IPS DF 6.9 (cell line): Measurements from ENCODE around the gene SF3B5.

Experiments used
- DNase-seq: peaks from one replicate; pipeline ENCODE4 v3.0.0-alpha.2; 2013; ENCODE audit warnings: low read depth, low spot score
- H3K27ac ChIP-seq: one replicate; pipeline ENCODE4 v1.5.1; 2013; ENCODE audit warnings: low read length, control low read depth
- H3K27me3 ChIP-seq: 2 replicates; pipeline ENCODE4 v1.6.1; 2013; ENCODE audit warnings: mild to moderate bottlenecking, low read length; ENCODE audit not compliant: control insufficient read depth, insufficient read depth
- H3K36me3 ChIP-seq: 2 replicates; pipeline ENCODE4 v1.6.1; 2013; ENCODE audit warnings: low read length; ENCODE audit not compliant: control insufficient read depth, insufficient read depth
- H3K4me1 ChIP-seq: 2 replicates; pipeline ENCODE4 v1.6.1; 2013; ENCODE audit warnings: low read length; ENCODE audit not compliant: control insufficient read depth, insufficient read depth
- H3K4me3 ChIP-seq: 2 replicates; pipeline ENCODE4 v1.5.1; 2013; ENCODE audit warnings: mild to moderate bottlenecking, low read length
- H3K9me3 ChIP-seq: 2 replicates; pipeline ENCODE4 v1.6.1; 2013; ENCODE audit warnings: low read length, inconsistent platforms; ENCODE audit not compliant: control insufficient read depth, insufficient read depth
- WGBS: extraction: QIAGEN DNeasy Blood & Tissue Kit; methylation state at CpG from one replicate; pipeline ENCODE4 v1.1.7; 2013; ENCODE audit warnings: mixed read lengths, missing lambda C conversion rate; ENCODE audit not compliant: insufficient read length, insufficient coverage; 5-methylcytosine and 5-hydroxymethylcytosine counted together

The SF3B5 gene

DNA sequence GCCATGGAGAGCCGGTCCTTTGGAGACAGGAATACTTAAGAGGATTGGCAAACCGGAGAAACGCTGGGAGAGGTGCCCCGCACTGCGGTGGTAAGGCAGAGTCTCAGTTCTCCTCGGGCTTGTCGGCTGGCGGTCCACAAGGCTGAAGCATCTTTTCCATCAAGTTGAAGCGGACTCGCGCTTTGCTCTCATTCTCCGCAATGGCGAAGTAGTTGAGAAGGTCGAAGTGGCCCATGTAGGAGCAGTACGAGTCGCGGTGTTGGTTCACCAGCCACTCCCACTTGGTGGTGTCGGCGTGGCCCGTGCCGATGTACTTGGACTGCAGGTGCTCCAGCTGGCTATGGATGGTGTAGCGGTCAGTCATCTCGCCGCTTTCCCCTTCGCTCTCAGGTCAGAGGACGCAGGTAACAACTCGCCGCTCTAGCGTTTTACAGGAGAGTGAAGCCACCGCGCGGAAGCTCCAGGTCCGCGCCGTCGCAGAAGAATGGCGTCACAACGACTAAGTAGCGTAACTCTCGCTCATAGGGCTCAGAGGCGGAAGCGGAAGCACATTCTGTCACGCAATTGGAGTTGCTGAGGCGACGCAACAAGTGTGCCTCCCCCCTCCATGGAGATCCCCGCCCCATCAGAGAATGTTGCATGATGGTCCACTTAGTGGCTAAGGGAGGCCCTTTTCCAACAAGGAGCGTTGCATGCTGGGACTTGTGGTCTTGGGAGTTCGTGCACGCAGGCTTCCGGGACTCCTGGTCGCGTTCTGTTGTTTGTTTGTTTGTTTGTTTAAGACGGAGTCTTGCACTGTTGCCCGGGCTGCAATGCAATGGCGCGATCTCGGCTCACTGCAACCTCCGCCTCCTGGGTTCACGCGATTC is at the start of gene SF3B5:
SF3B5 (minus strand) TSS at position 440 of the 869 bp plus-strand sequence; CDS start at position 364, 76 bp downstream.
- DNase-seq = peak; percentile 100
- H3K9me3 ChIP-seq = no peaks in the 10 kb centered on the region
- no peak within 1 kb of the TSS for H3K27ac ChIP-seq
- H3K27me3 ChIP-seq = no peaks in the 10 kb centered on the region
- no peaks in the 10 kb centered on the region for H3K4me1 ChIP-seq
- H3K36me3 ChIP-seq = no peaks in the 10 kb centered on the region
- peak within 1 kb of the TSS; percentile 89 for H3K4me3 ChIP-seq
- no CpG with 5 or more reads among the region's 60 CpGs for WGBS

GRCh38 chr6:144144996-144145395 is 49.6 kb upstream of the SF3B5 start:
- no peak for DNase-seq
- Histone ChIP-seq H3K36me3 (no peaks in the 10 kb centered on the region), H3K4me3 (no peak overlapping the region), H3K4me1 (no peaks in the 10 kb centered on the region), H3K27me3 (peaks cover 7% of the 10 kb centered on the region; the same call in 1 of the 2 replicates), H3K27ac (no peak overlapping the region), H3K9me3 (no peaks in the 10 kb centered on the region)
- no CpG with 5 or more reads among the region's 1 CpG for WGBS

DNA sequence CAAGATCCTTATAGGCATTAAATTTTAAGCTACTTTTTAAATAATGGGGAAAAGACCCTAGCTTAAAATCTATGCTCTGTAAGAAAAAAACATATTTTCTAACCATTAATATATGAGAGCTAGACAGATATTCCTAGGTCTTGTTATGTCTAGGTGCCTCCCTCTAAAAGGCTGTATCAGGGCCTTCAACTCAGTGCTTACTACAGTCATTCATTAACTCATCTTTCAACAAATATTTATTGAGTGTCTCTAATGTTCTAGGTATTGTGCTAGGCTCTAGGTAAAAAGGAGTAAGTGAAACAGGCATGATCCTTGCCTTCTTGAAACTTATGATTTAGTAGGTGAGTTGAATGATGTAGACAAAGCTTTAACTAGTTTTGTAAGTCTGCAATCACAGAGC is 48.5 kb upstream of the SF3B5 start:
- H3K36me3 ChIP-seq = no peaks in the 10 kb centered on the region
- DNase-seq = no peak

GRCh38 chr6:144143106-144143505 is 47.7 kb upstream of the SF3B5 start:
- no peaks in the 10 kb centered on the region for H3K36me3 ChIP-seq
- no peak for DNase-seq
- H3K27me3 ChIP-seq = no peaks in the 10 kb centered on the region; the same call in 1 of the 2 replicates
- no peak overlapping the region for H3K27ac ChIP-seq
- no peak overlapping the region for H3K4me3 ChIP-seq
- no peaks in the 10 kb centered on the region for H3K4me1 ChIP-seq
- no peaks in the 10 kb centered on the region for H3K9me3 ChIP-seq
- WGBS = no CpG with 5 or more reads among the region's 1 CpG

More for the DNA sequence above, 48.5 kb upstream of the SF3B5 start:
- Histone ChIP-seq H3K4me3 (no peak overlapping the region), H3K4me1 (no peaks in the 10 kb centered on the region), H3K9me3 (no peaks in the 10 kb centered on the region), H3K27ac (no peak overlapping the region), H3K27me3 (no peaks in the 10 kb centered on the region; the same call in 1 of the 2 replicates)

GRCh38 chr6:144141470-144141869 is 46.1 kb upstream of the SF3B5 start:
- H3K27ac ChIP-seq = no peak overlapping the region
- no peak overlapping the region for H3K4me3 ChIP-seq
- H3K9me3 ChIP-seq = no peaks in the 10 kb centered on the region
- WGBS = no CpG with 5 or more reads among the region's 2 CpGs
- H3K4me1 ChIP-seq = no peaks in the 10 kb centered on the region
- no peaks in the 10 kb centered on the region for H3K36me3 ChIP-seq
- H3K27me3 ChIP-seq = no peaks in the 10 kb centered on the region
- no peak for DNase-seq

DNA sequence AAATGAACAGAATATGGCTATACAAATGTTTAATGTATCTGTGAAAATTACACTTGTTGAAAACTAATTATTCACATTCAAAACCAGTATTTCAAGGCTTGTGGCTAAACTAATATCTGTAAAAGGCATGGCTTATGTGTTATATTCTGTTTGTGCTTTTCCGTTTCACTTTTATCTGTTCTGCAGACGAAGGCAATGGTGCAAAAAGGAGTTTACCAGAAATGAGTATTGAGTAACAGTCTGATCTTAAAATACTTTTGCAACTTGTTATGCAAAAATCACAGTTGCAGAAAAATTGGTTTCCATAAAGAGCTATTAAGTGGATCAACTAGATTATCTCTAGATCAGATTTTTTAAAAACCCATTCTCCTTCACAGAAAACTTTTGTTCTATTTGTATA is 45.5 kb upstream of the SF3B5 start:
- Histone ChIP-seq H3K4me3 (no peak overlapping the region), H3K27me3 (no peaks in the 10 kb centered on the region), H3K27ac (no peak overlapping the region), H3K9me3 (no peaks in the 10 kb centered on the region), H3K4me1 (no peaks in the 10 kb centered on the region), H3K36me3 (no peaks in the 10 kb centered on the region)
- WGBS = no CpG with 5 or more reads among the region's 2 CpGs
- no peak for DNase-seq

DNA sequence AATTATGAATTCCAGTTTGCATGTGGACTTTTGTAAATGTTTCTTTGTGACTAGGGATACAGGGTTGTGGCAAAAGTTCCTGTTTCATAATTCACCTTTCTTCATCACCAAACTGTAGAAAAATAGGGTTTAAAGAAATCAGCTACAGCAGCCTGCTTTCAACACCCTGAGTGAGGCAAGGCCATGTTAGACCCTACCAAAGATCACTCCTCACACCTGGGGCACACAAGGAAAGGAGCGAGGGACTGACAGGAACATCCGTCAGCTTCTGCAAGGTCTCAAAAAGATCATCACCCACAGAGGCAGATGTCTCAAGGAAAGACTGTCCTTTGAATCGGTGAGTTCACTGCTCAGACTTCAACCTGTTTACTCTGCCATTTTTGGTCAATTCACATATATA is 44.4 kb upstream of the SF3B5 start:
- no CpG with 5 or more reads among the region's 3 CpGs for WGBS
- no peaks in the 10 kb centered on the region for H3K9me3 ChIP-seq
- DNase-seq = no peak
- no peaks in the 10 kb centered on the region for H3K27me3 ChIP-seq
- no peaks in the 10 kb centered on the region for H3K4me1 ChIP-seq
- H3K36me3 ChIP-seq = no peaks in the 10 kb centered on the region
- no peak overlapping the region for H3K27ac ChIP-seq
- H3K4me3 ChIP-seq = no peak overlapping the region

DNA sequence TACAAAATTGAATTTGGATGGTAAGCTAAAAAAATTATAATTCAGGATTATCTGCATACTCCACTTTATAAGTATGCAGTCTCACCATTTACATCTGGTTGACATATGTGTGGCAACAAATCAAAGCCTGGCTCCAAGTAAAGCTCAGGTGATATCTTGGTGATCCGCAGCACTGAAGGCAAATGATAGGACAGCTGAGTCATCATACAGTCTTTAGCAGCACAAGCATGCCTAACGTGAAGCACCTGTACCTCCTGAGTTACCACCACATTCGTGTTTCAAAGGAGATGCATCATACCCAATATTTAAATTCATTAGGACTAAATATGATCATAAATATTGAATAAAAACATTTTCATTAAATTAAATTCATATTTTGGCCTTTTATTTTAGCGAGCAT is 43.2 kb upstream of the SF3B5 start:
- no CpG with 5 or more reads among the region's 4 CpGs for WGBS
- Histone ChIP-seq H3K4me1 (no peaks in the 10 kb centered on the region), H3K36me3 (no peaks in the 10 kb centered on the region), H3K9me3 (no peaks in the 10 kb centered on the region), H3K4me3 (no peak overlapping the region), H3K27me3 (no peaks in the 10 kb centered on the region), H3K27ac (no peak overlapping the region)
- no peak for DNase-seq

DNA sequence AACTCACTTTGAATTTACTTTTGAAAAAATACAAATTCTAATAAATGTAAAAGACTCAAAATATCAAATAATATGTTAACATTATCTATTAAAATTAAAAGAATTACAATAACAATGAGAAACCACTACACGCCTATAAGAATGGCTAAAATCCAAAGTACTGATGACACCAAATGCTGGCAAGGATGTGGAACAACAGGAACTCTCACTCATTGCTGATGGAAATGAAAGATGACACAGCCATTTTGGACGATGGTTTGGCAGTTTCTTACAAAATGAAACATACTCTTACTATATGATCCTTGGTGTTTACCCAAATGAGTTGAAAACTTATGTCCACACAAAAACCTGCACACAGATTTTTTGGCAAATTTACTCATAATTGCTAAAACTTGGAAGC is 39.4 kb upstream of the SF3B5 start:
- Histone ChIP-seq H3K4me3 (no peak overlapping the region), H3K36me3 (no peaks in the 10 kb centered on the region), H3K27me3 (no peaks in the 10 kb centered on the region), H3K27ac (no peak overlapping the region), H3K9me3 (no peaks in the 10 kb centered on the region), H3K4me1 (no peaks in the 10 kb centered on the region)
- no CpG with 5 or more reads among the region's 2 CpGs for WGBS
- no peak for DNase-seq

DNA sequence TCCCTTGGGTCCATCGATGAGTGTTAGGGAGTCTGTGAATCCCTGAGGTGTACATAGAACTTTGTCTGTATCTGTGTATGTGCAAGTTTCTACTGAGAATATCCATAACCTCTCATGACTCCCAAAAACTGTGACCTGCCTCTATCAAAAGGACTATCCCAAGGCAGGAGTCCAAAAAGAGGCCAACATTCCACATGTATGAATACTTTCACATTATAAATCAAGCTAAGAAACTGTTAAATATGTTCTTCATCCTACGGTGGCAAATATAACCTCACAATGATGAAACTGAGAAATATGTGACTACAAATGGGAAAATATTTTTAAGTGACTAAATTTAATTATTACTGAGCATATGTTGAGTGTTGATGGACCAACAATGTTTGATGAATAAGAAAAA is 38.8 kb upstream of the SF3B5 start:
- H3K27ac ChIP-seq = no peak overlapping the region
- no peaks in the 10 kb centered on the region for H3K27me3 ChIP-seq
- no peaks in the 10 kb centered on the region for H3K9me3 ChIP-seq
- no peaks in the 10 kb centered on the region for H3K4me1 ChIP-seq
- no CpG with 5 or more reads among the region's 2 CpGs for WGBS
- H3K4me3 ChIP-seq = no peak overlapping the region
- no peaks in the 10 kb centered on the region for H3K36me3 ChIP-seq
- no peak for DNase-seq
